Measurements from ENCODE around the gene GABBR2. TPM values are rescaled to one million over a fixed set of nuclear protein-coding genes. Genes with fewer than 3 reads are reported as not detected.

GABBR2 gene
- not detected for total RNA-seq

GRCh38 chr9:98708933-98709911 is at the start of gene GABBR2:
GABBR2 (minus strand) TSS chr9:98708935; CDS start chr9:98708737, 198 bp downstream.
- H3K36me3 ChIP-seq (replicated peaks in 1 of 2; ENCODE audit: insufficient read depth in 1 of 2, low read depth in 2 of 2), result no peaks in the 10 kb centered on the region
- WGBS, 2 donors, result 3 to 6% methylated on average over 35 to 68 of the region's 111 CpGs
- H3K4me1 ChIP-seq, result peaks cover 33% of the 10 kb centered on the region
- no peak for DNase-seq
- H3K9me3 ChIP-seq, result no peaks in the 10 kb centered on the region
- TF ChIP-seq CTCF (IDR thresholded peaks at IDR 0.05) (no peak), POLR2A (IDR thresholded peaks at IDR 0.05) (no peak)
- intact Hi-C loops (cut with DNase I), result no loop called here
- H3K27me3 ChIP-seq, result peaks cover 0 to 21% of the 10 kb centered on the region in 2 donors
- no peak within 1 kb of the TSS for H3K27ac ChIP-seq
- ATAC-seq, result no peak
- H3K4me3 ChIP-seq, result peak within 1 kb of the TSS in 1 of 2 donors; percentile 17

- Histone ChIP-seq H3K36me3 (replicated peaks in 1 of 2; ENCODE audit: insufficient read depth in 1 of 2, low read depth in 2 of 2) (peaks cover 0 to 1% of the 10 kb centered on the region in 2 donors), H3K9me3 (no peaks in the 10 kb centered on the region), H3K4me3 (no peak overlapping the region), H3K27me3 (no peaks in the 10 kb centered on the region), H3K4me1 (no peaks in the 10 kb centered on the region), H3K27ac (no peak overlapping the region)
- DNase-seq, result no peak
- intact Hi-C loops (cut with DNase I), result no loop called here
- TF ChIP-seq CTCF (IDR thresholded peaks at IDR 0.05) (no peak), POLR2A (IDR thresholded peaks at IDR 0.05) (no peak)
- ATAC-seq, result no peak
- WGBS, 2 donors, result 92 to 93% methylated on average over 6 of the region's 6 CpGs
These were observed 46.4 kb upstream of the GABBR2 start for GRCh38 chr9:98755006-98755618.

GRCh38 chr9:98751210-98751609 is 42.5 kb upstream of the GABBR2 start:
- Histone ChIP-seq H3K27me3 (no peaks in the 10 kb centered on the region), H3K4me3 (no peak overlapping the region), H3K4me1 (no peaks in the 10 kb centered on the region), H3K27ac (no peak overlapping the region), H3K36me3 (replicated peaks in 1 of 2; ENCODE audit: insufficient read depth in 1 of 2, low read depth in 2 of 2) (peaks cover 0 to 1% of the 10 kb centered on the region in 2 donors), H3K9me3 (no peaks in the 10 kb centered on the region)
- 80 to 88% methylated on average over 2 of the region's 2 CpGs for WGBS, 2 donors
- ATAC-seq (no peak), DNase-seq (no peak)
- no peak for TF ChIP-seq POLR2A (IDR thresholded peaks at IDR 0.05)
- TF ChIP-seq CTCF (IDR thresholded peaks at IDR 0.05), result no peak
- intact Hi-C loops (cut with DNase I), result no loop called here

DNA sequence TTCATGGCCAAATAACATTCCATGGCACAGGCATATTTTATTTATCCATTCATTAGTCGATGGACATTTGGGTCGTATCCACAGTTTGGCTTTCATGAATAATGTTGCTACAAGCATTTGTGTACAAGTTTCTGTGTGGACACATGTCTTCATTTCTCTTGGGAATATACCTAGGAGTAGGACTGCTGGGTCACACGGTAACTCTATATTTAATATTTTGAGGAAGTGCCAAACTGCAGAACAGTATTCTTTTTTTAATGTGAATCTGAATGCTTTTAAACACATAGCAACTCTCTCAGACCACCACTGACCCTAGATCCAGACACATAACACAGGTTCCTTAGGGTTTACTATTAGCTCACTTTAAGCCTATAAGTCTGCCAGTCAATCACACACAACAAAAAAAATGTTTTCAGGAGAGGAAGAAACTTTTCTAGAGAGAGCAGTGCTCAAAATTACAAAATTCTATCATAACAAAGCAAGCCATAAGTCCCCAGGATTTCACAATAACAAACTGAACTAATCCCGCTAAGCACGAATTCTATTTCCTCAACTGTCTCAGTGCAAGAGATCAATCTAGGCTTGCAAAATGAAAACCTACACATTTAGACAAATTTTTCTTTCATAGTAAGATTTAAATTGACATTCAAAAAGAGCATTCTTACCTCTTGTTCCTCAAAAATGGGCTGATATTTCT is 41.8 kb upstream of the GABBR2 start:
- no peak overlapping the region for H3K4me3 ChIP-seq
- no peak for ATAC-seq

More for the DNA sequence above, 41.8 kb upstream of the GABBR2 start:
- no peak for TF ChIP-seq CTCF (IDR thresholded peaks at IDR 0.05)
- TF ChIP-seq POLR2A (IDR thresholded peaks at IDR 0.05), result no peak
- 76 to 84% methylated on average over 5 of the region's 5 CpGs for WGBS, 2 donors
- DNase-seq, result no peak
- intact Hi-C loops (cut with DNase I), result no loop called here
- H3K4me1 ChIP-seq, result peaks cover 5% of the 10 kb centered on the region
- H3K9me3 ChIP-seq, result no peaks in the 10 kb centered on the region
- no peak overlapping the region for H3K27ac ChIP-seq
- H3K36me3 ChIP-seq (replicated peaks in 1 of 2; ENCODE audit: insufficient read depth in 1 of 2, low read depth in 2 of 2), result peaks cover 0 to 1% of the 10 kb centered on the region in 2 donors
- H3K27me3 ChIP-seq, result no peaks in the 10 kb centered on the region
